Measurements from ENCODE around the gene GAL3ST1.
"Not testable (repeated sequence)": the region's sequence is repeated elsewhere in the genome, so short reads cannot be mapped to it uniquely, and the experiment has no call there.

The GAL3ST1 gene

GRCh38 chr22:30596886-30597285, 22.4 kb upstream of the GAL3ST1 start:
- no peak for DNase-seq (ENCODE audit: low read depth in 2 of 2)

GRCh38 chr22:30596199-30596598, 21.7 kb upstream of the GAL3ST1 start:
- no peak for DNase-seq (ENCODE audit: low read depth in 2 of 2)

GRCh38 chr22:30592360-30592713, 17.9 kb upstream of the GAL3ST1 start:
- not testable (repeated sequence) for DNase-seq (ENCODE audit: low read depth in 2 of 2)

- peak; percentile 87 to 91 for DNase-seq (ENCODE audit: low read depth in 2 of 2)
These were observed 17.3 kb upstream of the GAL3ST1 start, which contains the start of gene PES1 for GRCh38 chr22:30591588-30592359. PES1 (minus strand) TSS chr22:30591910; CDS start chr22:30591833, 77 bp downstream.

- DNase-seq (ENCODE audit: low read depth in 2 of 2), result no peak
These were observed 16.7 kb upstream of the GAL3ST1 start for GRCh38 chr22:30591191-30591587.

DNA sequence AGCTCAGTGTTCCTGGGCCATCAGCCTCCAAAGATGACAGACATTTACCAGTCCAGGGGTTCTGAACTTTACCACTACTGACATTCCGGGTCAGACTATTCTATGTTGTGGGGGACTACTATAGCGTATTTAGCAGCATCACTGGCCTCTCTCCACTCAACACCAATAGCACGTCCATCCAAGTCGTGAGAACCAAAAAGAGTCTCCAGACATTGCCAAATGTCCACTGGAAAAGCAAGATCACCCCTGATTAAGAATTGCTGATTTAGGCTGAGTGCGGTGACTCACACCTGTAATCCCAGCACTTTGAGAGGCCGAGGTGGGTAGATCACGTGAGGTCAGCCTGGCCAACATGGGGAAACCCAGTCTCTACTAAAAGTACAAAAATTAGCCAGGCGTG, 11.9 kb upstream of the GAL3ST1 start:
- no peak for DNase-seq (ENCODE audit: low read depth in 2 of 2)

DNA sequence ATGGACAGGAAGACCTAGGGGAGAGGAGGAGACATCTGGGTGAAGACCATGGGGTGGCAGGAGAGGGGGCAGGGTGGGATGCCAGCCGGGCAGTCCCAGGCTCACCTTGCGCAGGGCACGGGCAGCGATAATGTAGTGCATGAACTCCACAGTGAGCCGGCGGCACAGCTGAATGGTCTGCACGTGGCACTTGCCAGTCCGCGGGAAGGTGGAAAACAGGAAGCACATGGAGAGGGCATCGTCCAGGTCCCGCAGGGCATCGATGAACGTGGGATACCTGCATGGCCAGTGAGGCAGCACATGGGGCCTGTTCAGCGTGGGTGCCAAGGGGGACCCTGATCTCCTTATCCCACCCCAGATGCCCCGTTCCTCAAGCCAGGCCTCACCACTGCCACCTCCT, 10.0 kb upstream of the GAL3ST1 start:
- no peak for DNase-seq (ENCODE audit: low read depth in 2 of 2)

DNA sequence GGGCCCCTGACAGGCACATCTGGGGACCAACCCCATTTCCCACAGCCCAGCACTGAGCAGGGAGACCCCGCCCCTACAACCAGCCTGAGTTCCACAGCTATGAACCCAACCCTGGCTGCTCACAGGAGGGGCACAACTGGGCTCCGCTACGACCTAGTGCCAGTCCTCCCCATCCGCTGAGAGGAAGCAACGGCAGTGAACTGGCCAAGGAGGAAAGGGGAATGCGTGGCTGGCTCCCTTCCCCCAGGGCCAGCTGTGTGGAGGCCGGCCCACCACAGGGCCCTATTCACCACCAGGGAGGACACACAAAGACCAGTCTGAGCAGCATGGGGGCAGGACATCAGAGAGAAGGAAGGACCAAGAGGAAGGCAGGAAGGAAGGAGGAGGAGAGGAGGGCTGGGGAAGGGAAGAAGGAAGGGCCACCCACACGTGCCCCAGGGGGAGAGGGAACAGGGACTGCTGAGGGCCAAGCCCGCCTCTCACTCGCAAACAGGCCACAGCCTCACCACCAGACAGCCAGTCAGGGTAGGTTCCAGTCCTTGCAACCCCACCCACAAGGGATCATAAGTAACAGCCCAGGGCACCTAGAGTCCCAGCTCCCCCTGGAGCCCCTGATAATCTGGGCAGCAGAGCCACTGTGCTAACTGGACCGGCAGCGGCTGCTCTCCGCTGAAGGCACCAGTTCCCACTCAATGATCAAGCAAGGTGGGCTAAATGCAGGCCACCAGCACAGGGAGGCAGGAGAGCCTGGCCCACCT, 8.5 kb upstream of the GAL3ST1 start:
- DNase-seq (ENCODE audit: low read depth in 2 of 2), result no peak

GRCh38 chr22:30582051-30582450, 7.6 kb upstream of the GAL3ST1 start:
- no peak for DNase-seq (ENCODE audit: low read depth in 2 of 2)

DNA sequence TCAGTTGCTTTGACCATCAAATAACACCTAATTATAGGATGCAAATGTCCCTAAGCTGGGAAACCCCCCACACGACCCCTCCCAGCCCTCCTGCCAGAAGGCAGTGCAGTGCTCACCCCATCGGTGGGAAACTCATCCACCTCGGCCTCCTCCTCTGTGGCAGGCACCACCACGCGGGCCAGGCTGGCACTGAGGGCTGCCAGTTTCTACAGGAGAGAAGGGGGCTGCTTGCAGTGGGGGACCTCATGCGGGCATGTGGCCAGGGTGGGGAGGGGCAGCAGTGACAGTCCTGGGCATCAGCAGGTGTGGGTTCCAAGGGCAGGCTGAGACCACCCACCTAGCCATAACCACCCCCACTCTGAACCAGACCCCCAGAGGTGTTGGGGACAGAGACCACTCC, 6.4 kb upstream of the GAL3ST1 start:
- DNase-seq (ENCODE audit: low read depth in 2 of 2), result no peak

- DNase-seq (ENCODE audit: low read depth in 2 of 2), result no peak
These were observed 4.0 kb upstream of the GAL3ST1 start for GRCh38 chr22:30578481-30578880.

- no peak for DNase-seq (ENCODE audit: low read depth in 2 of 2)
These were observed 1.4 kb upstream of the GAL3ST1 start for GRCh38 chr22:30575859-30576258.

- no peak for DNase-seq (ENCODE audit: low read depth in 2 of 2)
These were observed 669 bp upstream of the GAL3ST1 start for GRCh38 chr22:30574997-30575671.

- DNase-seq (ENCODE audit: low read depth in 2 of 2), result no peak
These were observed 821 bp downstream of the GAL3ST1 start for GRCh38 chr22:30573594-30574094.

DNA sequence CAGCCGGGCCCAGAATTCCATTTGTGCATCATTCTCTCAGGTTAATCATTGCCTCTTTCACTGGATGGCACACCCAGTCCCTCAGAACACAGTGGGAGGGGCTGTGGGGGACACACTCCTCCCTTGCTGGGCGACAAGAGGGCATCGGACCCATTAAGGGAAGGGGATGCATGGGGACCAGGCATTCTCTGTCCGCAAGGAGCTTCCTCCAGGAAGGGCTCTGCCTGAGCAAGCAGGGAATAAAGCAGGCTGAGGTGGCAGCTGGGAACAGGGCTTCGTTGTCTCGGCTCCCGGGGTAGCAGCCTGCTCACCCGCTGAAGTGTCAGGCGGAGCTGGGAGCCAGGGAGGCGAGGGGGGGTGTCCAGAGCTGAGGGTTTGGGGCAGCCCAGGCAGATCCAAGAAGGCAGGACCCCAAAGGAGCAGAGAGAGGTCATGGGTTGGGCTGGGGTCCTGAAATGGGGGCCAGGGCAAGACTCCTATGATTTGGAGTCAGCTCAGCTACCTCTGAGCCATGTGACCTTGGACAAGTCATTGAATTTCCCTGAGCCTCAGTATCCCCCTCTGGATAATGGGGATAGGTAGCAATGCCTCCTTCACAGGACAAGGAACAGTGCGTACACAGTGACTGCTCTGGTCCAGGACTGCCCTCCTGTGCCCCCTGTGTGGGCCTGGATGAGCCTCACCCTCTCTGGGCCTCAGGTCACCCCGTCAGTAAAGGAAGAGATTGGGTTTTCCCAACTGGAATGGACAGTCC, 1.4 kb downstream of the GAL3ST1 start:
- DNase-seq (ENCODE audit: low read depth in 2 of 2), result no peak

DNA sequence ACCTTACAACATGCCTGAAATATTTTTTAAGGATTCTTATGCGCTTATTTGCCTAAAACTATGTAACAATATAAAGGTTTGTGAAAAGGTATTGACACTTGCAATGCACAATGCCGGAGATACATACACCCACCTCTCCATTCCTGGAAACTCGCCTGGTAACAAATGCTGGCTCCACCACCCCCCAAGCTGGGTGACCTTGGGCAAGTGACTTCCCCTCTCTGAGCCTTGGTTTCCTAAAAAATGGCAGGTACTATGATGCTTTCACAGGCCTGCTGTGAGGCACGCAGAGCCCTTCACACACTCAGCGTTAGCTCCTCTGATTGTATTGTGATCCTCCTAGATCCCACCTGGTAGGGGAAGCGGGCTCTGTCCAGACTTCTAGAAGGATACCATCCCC, 2.3 kb downstream of the GAL3ST1 start:
- no peak for DNase-seq (ENCODE audit: low read depth in 2 of 2)

GRCh38 chr22:30569674-30570202, 4.7 kb downstream of the GAL3ST1 start:
- no peak for DNase-seq (ENCODE audit: low read depth in 2 of 2)

- no peak for DNase-seq (ENCODE audit: low read depth in 2 of 2)
These were observed 6.2 kb downstream of the GAL3ST1 start for GRCh38 chr22:30568137-30568805.

DNA sequence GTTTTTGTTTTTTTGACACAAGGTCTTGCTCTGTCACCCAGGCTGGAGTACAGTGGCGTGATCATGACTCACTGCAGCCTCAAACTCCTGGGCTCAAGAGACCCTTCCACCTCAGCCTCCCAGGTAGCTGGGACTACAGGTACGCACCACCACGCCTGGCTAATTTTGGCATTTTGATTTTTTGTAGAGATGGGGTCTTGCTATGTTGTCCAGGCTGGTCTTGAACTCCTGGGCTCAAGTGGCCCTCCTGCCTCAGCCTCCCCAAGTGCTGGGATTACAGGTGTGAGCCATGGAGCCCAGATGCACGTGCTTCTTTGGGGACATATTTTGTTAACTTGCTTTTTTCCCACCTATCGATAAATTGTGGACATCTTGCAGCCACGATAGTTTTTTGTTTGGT, 7.2 kb downstream of the GAL3ST1 start:
- not testable (repeated sequence) for DNase-seq (ENCODE audit: low read depth in 2 of 2)

DNA sequence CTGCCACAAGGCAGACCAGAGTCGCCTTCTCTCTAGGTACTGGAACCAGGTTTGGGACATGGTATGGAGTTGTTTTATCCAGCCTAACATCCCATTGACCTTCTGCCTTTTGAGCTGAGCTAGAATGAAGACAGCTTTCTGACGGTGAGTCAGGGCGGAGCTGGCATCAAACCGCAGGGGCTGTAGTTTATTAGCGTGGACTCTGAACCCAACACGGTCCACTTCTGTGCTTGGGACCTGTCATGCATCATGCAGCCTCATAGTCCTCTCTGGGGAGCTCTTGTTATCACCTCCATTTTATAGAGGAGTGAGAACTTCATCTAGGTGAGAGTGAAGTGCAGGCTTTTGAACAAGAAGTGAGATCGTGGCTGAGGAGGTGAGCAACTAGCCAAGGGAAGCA, 8.3 kb downstream of the GAL3ST1 start:
- DNase-seq (ENCODE audit: low read depth in 2 of 2), result no peak

GRCh38 chr22:30565341-30565740, 9.1 kb downstream of the GAL3ST1 start:
- no peak for DNase-seq (ENCODE audit: low read depth in 2 of 2)
